Suppressor macrophage treated with lipopolysaccharide for 4 hours (primary cell): Measurements from ENCODE around the gene BCLAF1.

Experiments
- DNase-seq: peaks from one replicate; pipeline ENCODE4 v3.0.0-alpha.2; 2020

BCLAF1 gene

DNA sequence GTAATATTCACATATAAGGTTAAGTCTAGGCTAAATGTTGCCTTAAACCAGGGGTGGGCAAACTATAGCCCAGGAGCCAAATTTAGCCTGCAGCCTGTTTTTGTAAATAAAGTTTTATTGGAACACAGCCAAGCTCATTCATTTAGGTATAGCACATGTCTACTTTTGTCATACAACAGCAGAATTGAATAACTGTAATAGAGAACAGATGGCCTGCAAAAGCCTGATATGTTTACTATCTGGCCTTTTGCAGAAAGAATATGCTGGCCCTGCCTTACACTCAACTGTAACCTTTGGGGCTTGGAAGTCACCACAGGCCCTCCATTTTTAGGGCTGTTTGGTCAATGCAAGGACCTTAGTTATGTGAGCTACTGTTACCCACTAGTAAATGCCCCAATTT is 17.7 kb upstream of the BCLAF1 start:
- DNase-seq: no peak

DNA sequence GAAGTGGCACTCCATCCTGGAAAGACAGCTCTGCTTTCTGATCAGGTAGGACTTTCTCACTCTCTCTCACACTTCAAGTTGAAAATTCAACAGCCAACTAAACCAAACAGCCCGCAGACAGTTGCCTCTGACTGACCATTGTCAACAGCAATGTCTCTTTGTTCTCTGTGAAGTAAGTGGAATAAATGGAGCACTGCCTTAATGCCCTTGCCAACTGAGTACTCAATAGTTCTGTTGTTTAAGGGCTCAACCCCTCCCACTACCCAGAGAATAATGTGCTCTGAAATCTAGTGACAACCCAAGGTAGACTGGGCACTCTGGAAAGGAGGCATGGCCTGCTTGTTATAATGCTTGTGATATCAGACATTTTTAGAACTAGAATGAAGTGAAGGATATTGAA is 16.8 kb upstream of the BCLAF1 start:
- no peak for DNase-seq

- DNase-seq: no peak
Measured at GRCh38 chr6:136304410-136304809, 14.8 kb upstream of the BCLAF1 start.

DNA sequence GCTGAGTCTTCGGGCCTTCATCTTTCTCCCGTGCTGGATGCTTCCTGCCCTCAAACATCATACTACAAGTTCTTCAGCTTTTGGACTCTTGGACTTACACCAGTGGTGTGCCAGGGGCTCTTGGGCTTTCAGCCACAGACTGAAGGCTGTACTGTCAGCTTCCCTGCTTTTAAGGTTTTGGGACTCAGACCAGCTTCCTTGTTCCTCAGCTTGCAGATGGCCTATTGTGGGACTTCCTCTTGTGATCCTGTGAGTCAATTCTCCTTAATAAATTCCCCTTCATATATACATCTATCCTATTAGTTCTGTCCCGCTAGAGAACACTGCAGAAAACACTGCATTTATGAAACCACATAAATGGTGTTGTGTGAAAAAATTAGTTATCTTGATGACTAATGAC is 13.9 kb upstream of the BCLAF1 start:
- peak; percentile 29 for DNase-seq

DNA sequence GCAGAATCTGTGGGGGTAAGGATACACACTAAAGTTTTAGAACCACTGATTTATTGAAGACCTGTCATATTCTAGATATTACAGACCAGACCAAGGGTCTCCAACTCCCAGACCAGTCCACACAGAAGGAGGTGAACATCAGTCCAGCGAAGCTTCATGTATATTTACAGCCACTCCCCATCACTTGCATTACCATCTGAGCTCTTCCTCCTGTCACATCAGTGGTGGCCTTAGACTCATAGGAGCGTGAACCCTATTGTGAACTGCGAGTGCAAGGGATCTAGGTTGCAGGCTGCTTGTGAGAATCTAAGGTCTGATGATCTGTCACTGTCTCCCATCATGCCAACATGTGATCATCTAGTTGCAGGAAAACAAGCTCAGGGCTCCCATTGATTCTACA is 5.0 kb upstream of the BCLAF1 start:
- DNase-seq: no peak

DNA sequence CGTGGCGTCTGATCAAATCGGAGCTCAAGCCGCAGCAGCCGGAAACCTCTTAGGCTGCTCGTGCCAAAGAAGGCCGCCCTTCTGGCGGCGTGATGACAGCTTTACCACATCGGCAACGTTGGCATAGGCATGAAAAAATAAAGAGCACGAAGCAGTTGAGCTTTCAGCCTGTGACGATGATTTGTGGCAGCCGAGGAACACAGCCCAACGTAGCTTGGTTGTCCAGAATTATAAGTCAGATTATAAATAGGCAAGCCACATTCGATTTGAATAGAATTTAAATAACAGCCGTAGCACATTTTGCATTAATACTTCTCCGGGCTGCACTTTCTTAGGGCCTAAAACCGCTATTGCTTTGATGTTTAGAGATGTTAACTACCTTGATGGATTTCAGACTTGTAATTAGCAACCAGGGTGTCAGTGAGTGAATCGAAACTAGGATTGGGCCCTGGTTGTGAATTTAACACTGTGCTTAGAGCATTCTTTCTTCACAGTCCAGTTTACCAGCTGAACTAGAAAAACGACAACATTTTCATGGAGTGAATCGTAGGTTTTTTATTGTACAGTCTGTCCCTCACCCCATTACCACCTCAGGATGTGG is 864 bp upstream of the BCLAF1 start:
- peak; percentile 79 for DNase-seq

DNA sequence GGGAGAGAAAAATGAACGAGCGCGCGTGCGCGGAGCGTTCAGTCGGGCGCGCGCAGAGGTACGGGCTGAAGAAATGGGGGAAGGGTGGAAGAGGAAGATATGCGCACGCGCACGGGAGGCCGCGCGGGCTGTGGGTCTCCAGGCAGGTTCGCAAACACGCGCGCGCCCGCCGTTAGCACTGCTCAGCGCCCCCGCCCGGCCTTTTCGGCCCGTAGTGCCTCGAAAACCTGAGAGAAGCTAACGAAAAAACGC is 393 bp downstream of the BCLAF1 start:
- DNase-seq: peak; percentile 96

- DNase-seq: peak; percentile 95
Measured at GRCh38 chr6:136288566-136289326, 900 bp downstream of the BCLAF1 start.

GRCh38 chr6:136284909-136285308 is 4.7 kb downstream of the BCLAF1 start:
- DNase-seq: peak; percentile 58

GRCh38 chr6:136282906-136283305 is 6.7 kb downstream of the BCLAF1 start:
- DNase-seq: no peak

GRCh38 chr6:136280032-136280609 is 9.5 kb downstream of the BCLAF1 start:
- no peak for DNase-seq

GRCh38 chr6:136274062-136274461 is 15.6 kb downstream of the BCLAF1 start:
- no peak for DNase-seq

- no peak for DNase-seq
Measured at GRCh38 chr6:136265101-136265500, 24.5 kb downstream of the BCLAF1 start.

GRCh38 chr6:136262940-136263339 is 26.7 kb downstream of the BCLAF1 start:
- DNase-seq: no peak

DNA sequence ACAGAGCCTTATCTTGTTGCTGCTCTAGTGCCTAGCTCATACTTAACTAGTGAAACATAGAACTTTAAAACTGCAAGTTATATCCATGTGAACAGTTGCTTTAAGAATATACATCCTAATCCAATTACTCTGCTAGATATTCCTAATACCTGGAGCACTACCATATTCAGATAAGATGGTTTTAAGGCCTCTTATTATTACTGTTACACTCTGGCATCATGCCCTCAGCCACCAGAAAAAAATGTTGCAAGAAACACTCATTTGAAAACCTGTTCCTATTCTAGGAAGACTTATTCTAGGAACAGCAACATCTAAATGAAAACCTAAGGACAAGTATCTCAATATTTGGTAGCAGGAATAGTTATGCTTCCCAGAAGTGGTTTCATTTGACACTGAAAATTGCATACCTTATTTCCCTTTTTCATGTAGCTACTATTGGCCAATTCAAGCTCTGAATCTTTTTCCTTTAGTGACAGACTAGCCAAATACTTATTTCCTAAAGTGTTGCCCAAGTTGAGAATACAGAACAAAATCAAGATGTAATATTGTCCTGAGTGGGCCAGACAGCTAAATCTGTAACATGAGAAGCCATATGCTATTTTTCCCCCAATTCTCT is 34.7 kb downstream of the BCLAF1 start:
- no peak for DNase-seq

DNA sequence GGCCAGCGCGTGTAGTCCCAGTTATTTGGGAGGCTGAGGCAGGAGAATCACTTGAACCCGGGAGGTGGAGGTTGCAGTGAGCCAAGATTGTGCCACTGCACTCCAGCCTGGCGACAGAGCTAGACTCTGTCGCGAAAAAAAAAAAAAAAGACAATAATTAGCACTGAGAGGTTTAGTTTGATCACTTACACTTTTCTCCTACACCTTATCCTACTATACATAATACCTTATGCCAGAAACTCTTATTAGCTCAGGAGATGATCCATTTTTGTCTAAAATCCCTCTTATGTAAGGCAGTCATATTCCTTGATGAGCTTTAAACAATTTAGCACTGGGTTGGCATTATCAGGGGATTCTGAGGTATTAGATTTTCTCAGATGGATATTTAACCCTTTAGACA is 35.9 kb downstream of the BCLAF1 start:
- no peak for DNase-seq

DNA sequence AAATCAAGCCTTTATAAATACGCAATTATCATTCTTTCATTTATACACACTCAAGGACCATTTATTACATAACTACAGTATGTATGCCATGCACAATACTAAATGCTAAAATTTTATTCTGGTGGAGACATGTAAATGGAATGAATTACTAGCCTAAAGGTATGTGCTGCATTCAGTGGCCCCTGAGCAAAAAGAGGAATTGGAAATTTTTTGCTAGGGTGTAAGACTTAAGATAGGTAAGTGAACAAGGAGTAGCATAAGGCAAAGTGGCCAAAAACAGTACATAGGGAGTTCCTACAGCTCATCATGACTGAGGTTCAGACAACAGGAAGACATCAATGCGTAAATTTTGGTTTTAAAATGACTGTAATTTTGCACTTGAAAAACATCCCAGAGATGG is 37.2 kb downstream of the BCLAF1 start:
- no peak for DNase-seq

DNA sequence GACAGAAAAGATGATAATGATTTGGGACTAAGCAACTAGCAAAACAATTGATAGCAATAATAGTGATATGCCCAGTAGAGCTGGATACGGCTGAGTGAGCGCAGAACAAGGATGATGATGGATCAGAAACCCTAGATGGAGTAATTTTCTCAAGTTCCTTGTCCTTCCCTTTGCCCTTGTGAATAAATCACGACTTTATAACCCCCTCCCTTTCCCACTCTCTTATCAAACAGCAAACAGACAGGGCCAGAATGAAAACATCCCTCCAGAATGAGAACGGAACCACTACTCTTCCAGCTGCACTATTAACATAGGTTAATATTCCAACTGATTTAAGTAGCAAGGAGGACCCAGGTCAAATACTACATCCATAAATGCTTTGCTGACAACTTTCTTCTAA is 38.3 kb downstream of the BCLAF1 start:
- no peak for DNase-seq

DNA sequence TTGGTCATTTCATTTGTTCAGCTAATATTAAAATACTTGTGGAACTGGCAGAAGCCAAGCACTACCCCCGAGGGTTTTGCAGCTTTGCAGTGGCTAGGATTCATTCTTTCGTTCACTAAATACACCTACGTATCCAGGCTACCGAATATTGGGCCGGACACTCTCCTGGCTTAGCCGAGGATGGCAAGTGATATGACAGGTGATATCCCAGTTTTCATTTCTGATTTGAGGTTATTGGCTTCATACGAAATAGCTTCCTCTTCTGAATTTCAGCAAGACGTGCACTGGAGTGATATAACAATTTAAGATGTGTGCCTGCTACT is 39.0 kb downstream of the BCLAF1 start:
- no peak for DNase-seq

DNA sequence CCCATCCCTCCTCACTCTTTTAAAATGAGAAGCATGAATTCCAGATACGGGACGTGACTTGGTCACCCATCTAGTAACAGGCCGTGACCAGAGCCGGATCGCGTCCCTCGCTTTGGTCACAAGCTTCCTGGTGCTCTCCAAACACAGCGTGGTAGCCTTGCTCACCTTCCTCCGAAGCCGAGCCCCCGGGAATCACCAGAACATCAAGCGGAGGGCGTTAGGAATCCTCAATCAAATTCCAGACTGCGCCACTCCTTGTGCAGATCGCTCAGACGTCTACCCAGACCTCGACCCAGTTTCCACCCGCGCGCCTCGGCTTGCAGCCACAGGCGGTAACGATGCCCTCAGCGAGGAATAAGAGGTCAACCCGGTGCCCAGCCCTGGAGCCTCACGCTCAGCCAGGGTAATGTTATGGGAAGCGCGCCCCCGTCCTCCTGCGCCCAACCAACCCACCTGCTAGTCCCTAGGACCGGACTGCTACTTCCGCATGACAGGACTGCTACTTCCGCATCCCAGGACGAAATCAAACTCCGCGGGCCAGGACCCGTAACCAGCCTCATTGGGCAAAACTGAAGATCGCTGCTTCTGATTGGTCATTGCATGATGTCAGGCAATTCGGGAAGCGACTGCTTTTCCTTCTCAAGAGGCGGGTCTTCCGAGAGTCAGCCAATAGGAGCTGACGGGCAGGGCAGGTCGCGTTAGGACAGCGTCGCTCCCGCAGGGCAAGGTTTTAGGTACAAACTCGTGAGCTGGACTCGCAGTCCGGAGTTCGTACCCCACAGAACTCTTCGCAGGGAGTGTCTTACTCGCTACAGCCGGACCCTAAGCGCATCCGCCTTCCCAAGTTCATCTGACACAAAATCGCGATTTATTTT is 39.6 kb downstream of the BCLAF1 start, which contains the start of gene MTFR2:
TSS of gene MTFR2 (minus strand) at position 501 of the 875 bp plus-strand sequence. CDS start 1,212 bp downstream, outside the sequence.
- peak; percentile 99 for DNase-seq

DNA sequence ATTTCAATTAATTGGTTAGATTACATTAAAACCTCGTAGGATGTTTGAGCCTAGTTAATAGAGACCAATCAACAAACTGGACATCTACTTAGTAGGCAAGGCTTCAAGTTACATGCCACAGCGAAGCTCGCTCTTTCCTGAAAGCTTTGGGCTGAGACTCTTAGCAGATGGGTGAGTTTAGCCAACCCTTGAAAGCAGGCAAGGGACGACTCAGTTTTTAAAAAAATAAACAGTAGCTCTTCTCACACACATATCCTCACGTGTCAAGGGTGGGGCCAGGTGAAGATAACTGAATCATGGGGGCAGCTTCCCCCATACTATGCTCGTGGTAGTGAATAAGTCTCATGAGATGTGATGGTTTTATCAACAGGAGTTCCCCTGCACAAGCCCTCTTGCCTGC is 40.3 kb downstream of the BCLAF1 start:
- DNase-seq: no peak

- DNase-seq: no peak
Measured at GRCh38 chr6:136244061-136244616, 45.5 kb downstream of the BCLAF1 start.
